Daoy (cell line): ENCODE measurements around the gene ITGA3. TPM values are rescaled to one million over a fixed set of nuclear protein-coding genes. Genes with fewer than 3 reads are reported as not detected.

Experiments used
- DNase-seq: peaks from one replicate; pipeline ENCODE4 v3.0.0-alpha.2; 2015; ENCODE audit warnings: low read depth
- total RNA-seq: library from RNA; depleted of rRNA; stranded (reverse); fragments of >200 nt; shearing (Covaris generic); gene quantifications from 2 replicates; pipeline ENCODE4 v1.2.3, GENCODE V29; 2014

ITGA3 gene
- total RNA-seq, 1 experiment from 2014 or later, result 70.8 TPM

DNA sequence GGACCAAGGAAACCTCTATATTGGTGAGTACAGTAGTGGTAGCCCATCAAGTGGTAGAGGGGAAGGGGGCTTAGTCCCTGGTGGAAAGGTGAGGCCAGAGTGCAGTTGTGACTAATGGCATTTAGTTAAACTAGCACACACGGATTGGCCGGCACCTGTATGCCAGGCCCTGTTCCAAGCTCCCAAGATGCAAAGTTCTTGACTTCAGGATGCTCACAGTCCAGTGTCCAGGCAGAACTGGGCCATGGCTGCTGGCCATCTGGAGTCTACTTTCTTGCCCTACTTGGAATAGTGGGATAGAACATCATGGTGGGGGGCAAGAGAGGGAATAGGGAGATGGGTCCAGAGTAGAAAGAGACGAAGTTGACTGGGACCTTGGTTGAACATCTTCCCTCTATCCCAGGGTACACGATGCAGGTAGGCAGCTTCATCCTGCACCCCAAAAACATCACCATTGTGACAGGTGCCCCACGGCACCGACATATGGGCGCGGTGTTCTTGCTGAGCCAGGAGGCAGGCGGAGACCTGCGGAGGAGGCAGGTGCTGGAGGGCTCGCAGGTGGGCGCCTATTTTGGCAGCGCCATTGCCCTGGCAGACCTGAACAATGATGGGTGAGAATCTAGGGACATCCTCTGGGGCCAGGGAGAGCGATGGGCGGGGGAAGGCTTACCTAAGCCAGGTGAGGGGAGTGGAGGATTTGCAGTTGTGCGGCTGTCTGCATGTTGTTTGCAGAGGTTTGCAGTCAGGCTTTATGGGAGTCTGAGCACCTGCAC, 15.2 kb downstream of the ITGA3 start:
- no peak for DNase-seq

- DNase-seq, result no peak
These were observed 15.8 kb downstream of the ITGA3 start for GRCh38 chr17:50071692-50072091.

DNA sequence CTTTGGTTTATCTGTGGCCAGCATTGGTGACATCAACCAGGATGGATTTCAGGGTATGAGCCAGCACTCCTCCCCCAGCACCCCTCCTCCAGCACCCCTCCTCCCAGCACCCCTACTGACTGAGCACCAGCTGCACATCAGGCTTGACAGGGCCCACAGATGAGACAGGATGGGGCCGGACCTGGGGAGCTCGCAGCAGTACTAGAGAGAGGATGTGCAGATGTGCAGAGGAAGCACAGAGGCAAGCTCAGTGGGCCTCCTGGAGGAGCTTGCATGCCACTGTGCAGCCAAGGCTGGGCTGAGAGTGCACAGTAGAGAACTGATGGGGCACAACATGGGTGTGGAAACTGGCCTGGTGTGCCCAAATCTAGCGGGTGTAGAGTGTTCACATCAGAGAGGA, 16.2 kb downstream of the ITGA3 start:
- no peak for DNase-seq

DNA sequence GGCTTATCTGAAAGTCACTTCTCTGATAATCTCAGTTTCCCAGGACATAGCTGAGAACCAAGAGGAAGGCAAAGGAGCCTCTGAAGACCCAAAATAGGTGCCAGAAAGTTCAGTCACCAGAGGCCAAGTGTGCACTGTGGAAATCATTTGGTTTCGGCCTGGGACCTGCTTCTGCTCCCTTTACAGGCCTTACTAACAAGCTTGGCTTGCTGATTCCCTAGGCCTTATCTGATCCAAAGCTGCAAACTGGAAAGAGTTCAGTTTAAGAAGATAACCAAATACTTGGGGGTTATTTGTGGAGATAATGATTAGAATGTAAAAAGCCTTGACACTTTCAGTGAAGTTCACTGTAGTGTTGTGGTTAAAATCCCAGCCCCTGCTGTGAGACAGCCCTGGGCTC, 17.0 kb downstream of the ITGA3 start:
- DNase-seq, result no peak

DNA sequence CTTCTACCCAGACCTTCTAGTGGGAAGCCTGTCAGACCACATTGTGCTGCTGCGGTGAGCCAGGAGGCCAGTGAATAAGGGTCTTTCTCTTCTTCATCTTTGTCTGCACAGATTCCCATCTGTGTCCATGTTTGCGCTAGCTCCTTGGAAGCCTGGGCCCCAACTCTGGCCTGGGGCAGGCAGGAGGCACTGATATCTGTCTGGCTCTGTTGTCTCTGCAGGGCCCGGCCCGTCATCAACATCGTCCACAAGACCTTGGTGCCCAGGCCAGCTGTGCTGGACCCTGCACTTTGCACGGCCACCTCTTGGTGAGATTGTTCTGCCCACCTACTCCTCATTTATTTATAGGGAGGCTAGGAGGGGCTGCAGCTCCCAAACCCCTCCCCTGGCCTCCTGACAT, 18.3 kb downstream of the ITGA3 start:
- DNase-seq, result no peak

GRCh38 chr17:50075446-50076032, 19.6 kb downstream of the ITGA3 start:
- no peak for DNase-seq

DNA sequence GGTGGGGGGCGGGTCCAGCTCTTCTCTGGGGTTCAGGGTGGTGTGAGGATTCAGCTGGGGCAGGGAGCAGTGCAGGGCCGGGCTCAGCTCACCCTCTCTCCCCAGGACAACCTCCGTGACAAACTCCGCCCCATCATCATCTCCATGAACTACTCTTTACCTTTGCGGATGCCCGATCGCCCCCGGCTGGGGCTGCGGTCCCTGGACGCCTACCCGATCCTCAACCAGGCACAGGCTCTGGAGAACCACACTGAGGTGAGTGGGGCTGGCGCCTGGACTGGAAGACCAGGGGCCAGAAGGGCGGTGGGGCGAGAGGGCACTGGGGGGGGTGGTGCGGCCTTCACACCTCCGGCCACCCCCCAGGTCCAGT, 20.3 kb downstream of the ITGA3 start:
- no peak for DNase-seq

DNA sequence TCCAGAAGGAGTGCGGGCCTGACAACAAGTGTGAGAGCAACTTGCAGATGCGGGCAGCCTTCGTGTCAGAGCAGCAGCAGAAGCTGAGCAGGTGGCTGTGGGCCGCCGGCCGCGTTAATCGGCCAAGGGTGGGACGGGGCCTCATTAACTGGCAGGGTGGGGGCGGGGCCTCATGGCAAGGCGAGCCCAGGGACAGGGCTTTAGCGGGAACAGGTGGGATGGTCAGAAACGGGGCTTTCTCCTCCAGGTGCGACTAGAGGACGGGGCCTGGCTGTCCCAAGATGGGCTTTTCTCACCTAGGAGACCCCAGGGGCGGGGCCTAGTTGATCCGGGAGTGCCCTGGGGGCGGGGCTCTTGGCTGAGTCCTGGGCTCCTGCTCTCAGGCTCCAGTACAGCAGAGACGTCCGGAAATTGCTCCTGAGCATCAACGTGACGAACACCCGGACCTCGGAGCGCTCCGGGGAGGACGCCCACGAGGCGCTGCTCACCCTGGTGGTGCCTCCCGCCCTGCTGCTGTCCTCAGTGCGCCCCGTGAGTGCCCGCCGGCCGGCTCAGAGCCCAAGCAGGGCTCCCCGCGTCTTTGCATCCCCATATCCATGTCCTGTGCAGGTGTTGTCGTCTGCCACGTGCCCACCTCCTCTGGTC, 20.8 kb downstream of the ITGA3 start:
- no peak for DNase-seq

DNA sequence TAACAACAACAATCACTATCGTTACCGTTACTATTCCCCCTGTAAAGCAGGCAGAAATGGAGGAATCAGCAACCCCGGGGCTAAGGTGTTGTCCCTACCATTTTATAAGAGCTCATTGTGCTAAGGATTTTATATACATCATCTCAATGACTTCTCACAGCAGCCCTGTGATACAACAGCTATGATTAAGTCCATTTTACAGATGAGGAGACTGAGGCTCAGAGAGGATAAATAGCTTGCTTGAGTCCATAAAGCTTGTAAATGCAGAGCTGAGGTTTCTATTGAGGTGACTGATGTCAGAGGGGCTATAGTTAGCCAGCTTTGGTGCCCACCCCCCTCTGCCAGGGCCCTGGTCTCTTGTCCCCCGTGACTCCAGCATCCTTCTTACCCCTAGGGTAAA, 22.5 kb downstream of the ITGA3 start:
- no peak for DNase-seq

DNA sequence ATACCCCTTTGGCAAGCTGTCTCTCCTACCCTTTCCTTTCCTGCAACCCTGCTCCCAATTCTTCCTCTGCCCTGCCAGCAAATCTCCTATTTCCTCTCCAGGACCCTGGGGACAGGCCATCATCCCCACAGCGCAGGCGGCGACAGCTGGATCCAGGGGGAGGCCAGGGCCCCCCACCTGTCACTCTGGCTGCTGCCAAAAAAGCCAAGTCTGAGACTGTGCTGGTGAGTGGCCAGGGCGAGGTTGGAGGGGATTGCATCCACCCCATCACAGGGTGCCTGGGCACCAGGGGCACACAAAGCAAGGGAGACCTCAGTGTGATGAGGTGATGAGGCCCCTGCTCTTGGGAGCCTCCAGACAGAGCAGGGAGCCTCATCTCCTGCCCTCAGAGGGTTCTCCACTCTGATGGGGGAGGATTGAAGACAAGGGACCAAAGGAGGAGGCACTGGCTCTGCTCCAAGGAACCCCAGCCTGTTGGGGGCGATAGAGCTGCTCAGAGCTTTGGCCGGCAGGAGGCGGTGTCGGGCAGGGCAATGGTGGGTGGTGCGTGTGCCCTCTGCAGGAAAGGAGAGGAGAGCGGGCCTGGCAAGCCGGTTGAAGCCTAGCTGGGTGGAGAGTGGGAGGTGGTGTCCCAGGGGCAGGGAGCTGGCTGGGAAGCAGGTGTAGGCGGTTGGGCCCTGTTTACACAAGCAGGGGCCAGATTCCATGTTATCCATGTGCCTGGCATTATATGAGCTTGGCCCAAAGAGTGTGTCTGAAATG, 23.6 kb downstream of the ITGA3 start:
- peak; percentile 71 for DNase-seq

DNA sequence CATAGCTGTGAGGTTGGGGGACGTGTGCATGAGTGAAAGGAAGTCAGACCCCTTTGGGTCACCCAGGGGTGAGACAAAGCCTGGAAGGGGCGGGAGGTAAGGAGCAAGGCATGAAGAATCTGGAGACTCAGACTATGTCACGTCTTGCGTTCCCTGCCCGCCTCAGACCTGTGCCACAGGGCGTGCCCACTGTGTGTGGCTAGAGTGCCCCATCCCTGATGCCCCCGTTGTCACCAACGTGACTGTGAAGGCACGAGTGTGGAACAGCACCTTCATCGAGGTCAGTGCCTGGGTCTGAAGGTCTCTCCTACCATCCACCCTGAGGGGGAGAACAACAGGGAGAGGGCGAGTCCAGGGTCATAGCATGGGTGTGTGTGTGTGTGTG, 24.2 kb downstream of the ITGA3 start:
- DNase-seq, result no peak

GRCh38 chr17:50080827-50081226, 24.9 kb downstream of the ITGA3 start:
- DNase-seq, result no peak

GRCh38 chr17:50081757-50082156, 25.8 kb downstream of the ITGA3 start:
- no peak for DNase-seq

GRCh38 chr17:50087246-50087911, 31.5 kb downstream of the ITGA3 start:
- DNase-seq, result peak; percentile 60

DNA sequence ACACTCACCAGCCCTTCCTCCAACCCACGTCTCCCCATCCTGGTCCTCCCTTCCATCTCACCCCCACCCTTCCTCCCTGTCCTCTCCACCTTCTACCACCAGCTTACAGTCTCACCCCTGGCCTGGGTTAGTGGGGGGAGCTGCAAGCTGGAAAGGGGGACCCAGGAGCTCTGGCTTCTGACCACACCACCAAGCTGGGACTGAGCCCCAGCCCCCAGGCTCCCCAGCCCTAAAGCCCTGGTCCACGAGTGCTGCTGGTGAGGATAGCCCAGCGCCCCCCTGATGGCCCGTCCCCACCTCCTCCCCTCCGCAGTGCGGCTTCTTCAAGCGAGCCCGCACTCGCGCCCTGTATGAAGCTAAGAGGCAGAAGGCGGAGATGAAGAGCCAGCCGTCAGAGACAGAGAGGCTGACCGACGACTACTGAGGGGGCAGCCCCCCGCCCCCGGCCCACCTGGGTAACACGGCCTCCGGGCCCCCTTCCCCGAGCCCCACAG, 32.0 kb downstream of the ITGA3 start:
- no peak for DNase-seq

DNA sequence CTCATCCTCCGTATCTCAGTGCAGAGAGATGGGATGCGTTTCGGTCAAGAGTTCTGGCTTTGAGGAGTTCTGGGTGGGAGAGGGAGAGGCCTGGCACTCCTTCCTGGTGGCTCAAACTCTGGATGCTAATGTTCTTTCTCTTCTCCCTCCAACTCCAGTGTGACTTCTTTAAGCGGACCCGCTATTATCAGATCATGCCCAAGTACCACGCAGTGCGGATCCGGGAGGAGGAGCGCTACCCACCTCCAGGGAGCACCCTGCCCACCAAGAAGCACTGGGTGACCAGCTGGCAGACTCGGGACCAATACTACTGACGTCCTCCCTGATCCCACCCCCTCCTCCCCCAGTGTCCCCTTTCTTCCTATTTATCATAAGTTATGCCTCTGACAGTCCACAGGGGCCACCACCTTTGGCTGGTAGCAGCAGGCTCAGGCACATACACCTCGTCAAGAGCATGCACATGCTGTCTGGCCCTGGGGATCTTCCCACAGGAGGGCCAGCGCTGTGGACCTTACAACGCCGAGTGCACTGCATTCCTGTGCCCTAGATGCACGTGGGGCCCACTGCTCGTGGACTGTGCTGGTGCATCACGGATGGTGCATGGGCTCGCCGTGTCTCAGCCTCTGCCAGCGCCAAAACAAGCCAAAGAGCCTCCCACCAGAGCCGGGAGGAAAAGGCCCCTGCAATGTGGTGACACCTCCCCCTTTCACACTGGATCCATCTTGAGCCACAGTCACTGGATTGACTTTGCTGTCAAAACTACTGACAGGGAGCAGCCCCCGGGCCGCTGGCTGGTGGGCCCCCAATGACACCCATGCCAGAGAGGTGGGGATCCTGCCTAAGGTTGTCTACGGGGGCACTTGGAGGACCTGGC, 33.3 kb downstream of the ITGA3 start:
- no peak for DNase-seq

GRCh38 chr17:50090071-50090470, 34.2 kb downstream of the ITGA3 start:
- DNase-seq, result no peak

- no peak for DNase-seq
These were observed 35.3 kb downstream of the ITGA3 start for GRCh38 chr17:50090971-50091917.

DNA sequence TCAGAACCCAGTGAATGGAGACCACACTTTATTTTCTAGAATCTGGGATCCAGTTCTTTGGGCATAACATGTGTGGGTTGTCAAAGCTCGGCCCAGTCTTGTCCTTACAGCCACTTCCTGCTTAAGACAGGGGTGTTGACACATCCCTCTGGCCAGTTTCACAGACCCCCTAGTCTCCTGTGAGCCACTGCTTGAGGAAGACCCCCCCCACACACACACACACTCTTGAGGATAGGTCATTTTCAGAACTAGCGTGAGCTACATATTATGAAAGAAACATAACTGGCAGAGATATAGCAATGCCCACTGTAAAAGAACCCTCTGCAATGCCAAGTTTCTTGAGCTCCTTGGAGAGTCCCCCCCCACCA, 36.0 kb downstream of the ITGA3 start:
- no peak for DNase-seq

- DNase-seq, result no peak
These were observed 37.3 kb downstream of the ITGA3 start for GRCh38 chr17:50093246-50093645.
